CD4-positive, alpha-beta T cell treated with Interleukin-4 for 1 hour (primary cell): Measurements from ENCODE around the gene RPS6KL1.

Experiments
- DNase-seq, 2 donors: peaks; one replicate each; pipeline ENCODE4 v3.0.0-alpha.2; 2020 to 2022

The RPS6KL1 gene

DNA sequence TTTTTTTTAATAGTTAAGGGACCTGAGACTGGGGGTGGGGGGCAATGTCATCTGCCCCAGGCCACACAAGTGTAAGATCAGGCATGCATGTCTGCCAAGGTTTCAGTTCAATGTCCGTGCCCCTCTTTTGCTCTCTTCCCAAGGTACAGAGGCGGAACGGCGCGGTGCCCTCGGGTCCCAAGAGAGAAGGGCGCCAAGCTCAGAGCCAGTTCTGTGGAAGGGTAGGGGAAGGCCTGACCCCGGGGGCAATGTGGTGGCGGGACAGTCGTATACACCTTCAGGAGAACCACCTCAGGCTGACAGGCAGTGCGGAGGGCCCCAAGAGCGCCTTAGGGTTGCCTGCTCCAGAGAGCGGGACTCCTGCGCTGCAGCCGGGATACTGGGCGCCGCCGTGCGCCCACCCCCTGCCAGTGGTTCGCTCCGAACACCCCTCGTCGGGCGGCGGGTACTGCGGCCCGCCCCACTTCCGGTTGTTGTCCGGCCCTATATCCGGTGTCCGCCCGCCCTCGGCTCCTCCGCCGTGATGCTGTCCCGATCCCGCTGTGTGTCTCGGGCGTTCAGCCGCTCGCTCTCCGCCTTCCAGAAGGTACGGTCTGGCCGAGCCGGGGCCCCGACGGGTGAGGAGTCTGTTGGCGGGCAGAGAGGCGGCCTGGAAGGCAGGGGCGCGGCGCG lies 41.5 kb downstream of the RPS6KL1 start, which contains the start of gene DLST:
DLST (plus strand) TSS at position 486 of the 672 bp plus-strand sequence; CDS start at position 524, 38 bp downstream.
- peak; percentile 82 to 88 for DNase-seq

DNA sequence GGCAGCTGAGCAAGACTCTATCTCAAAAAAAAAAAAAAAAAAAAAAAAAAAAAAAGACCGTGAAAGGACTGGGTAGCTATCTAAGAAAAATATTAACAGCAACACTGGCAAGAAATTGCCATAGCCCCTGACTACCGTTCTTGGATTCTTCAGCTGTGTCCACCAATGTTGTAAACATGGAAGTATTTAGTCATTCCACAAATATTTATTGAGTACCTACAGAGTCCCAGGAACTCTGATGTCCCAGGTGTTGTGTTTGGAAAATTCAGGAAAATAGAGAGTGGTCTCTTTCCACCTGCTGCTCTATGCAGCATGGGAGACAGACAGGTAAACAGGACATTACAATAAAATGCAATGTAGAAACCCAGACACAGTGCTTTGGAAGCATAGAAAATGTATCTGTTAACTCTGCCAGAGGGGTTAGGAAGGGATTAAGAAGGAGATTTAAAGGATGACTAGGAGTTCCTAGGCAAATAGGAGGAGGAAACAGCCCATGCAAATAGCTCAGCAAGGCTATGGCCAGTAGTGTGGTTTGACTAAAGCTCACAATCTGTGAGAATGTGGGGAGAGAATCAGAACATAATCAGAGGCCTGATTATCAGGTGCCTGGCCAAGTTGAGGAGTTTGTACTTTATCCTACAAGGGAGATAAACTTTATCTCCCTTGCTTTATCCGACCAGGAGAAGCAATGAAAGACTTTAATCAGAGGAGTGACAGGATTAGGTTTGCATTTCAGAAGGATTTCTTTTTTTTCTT lies 43.5 kb downstream of the RPS6KL1 start:
- DNase-seq, result no peak

DNA sequence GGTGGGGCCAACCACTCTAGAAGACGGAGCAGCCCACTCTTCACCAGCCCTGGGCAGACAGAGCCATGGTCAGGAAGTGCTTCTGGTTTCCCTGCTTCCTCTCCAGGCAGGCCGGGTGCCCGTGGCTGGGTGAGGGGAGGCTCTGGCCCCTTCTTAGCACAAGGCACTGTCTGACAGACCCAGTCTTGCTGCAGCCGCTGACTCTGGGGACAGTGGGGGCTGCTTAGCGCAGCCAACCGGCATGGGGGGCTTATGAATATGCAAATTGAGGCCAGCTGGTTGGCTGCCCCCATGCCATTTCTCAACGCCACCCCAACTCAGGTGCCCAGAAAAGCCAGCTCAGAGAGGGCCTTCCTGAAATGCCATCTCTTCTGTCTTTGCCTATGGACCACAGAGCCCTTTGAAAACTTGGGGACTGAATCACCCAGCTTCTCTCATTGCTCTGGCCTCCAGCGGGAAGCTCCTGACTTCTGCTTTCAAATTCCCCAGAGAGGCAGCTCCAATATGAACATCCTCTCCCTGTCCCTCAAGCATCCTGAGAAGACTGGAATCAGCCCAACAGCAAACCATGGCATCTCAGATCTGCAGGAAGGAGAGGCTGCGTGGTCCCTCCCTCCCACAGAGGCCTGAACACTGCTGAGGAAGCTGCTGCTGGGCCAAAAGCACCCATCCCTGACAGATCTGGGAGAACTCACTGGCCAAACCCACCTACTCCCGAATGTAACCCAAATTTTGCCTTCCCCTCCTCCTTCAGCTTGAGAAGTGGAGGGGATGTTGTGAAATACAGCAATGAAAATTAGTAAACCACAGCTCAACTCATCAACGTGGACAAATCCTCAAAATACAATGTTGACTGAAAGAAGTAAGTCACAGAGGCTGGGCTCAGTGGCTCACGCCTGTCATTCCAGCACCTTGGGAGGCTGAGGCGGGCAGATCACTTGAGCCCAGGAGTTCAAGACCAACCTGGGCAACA lies 46.8 kb downstream of the RPS6KL1 start, which contains the start of gene PROX2:
PROX2 (minus strand) TSS at position 205 of the 973 bp plus-strand sequence. CDS start 12,311 bp downstream, outside the sequence.
- peak; percentile 17 to 18 for DNase-seq

DNA sequence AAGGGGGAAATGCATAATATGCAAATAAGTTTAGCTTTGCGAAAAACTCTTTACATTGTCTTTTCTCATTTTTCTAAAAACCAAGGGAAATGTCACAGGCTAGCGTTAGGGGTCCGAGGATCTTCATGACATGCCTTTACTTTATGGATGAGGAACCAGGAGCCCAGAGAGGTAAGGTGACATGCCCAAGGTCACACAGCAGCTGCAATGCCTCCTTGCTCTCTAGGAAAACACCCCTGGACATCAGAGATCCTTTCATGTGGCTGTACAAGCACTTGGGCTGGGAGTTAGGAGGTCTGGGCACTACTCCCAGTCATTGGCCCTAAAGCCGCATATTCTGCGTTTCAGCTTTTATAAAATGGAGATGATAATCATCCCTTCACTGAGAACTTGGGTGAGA lies 47.9 kb downstream of the RPS6KL1 start:
- no peak for DNase-seq

DNA sequence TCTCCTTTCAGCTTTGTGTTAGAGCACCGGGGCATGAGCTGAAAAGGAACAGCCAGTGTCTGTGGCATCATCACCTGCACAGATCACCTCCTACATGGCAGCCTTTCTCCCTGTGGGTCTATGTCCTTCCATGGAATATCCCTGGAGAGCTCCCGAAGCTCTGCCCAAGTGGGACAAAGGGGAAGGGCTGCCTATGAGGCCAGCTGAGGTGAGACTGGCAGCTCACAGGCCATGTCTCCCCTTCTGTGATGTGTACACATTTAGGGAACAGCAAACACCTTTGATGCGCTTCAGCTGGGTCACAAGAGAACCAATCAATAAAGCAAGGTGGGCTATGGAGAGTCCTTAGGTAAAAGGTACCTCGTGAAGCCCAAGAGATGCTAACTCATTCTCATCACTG lies 51.2 kb downstream of the RPS6KL1 start:
- no peak for DNase-seq

DNA sequence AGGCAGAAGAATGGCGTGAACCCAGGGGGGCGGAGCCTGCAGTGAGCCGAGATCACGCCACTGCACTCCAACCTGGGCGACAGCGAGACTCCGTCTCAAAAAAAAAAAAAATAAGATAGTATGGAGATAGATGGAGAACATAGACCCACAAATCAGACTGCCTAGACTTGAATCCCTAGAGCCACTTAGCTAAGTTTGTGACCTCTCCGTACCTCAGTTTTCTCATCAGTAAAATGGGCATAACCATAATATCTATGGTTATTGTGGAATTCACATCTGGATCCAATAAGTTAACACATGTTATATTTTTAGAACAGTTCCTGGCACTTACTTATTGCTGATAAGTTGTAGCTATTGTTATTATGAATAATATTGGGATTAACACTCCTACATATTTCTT lies 54.3 kb downstream of the RPS6KL1 start:
- no peak for DNase-seq

- peak; percentile 19 to 40 for DNase-seq
These were observed 55.4 kb downstream of the RPS6KL1 start for GRCh38 chr14:74867673-74868072.

GRCh38 chr14:74866708-74867389 lies 56.2 kb downstream of the RPS6KL1 start:
- DNase-seq, result no peak

DNA sequence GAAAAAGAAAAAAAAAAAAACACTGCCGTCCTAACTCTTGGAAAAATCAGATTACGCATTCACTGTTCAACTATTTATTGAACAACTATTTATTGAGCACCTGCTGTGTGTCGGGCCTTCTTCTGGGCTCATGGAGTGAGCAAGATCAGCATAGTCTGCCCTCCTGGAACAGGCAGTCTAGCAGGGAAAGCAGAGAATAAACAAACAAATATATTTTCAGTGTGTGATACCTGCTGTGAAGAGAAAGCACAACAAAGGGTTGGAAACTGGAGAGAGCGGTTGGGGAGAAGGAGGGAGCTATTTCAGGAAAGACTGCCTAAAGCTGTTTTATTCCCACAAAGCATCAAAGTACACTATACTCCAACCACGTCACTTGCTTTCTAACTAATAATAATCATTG lies 57.9 kb downstream of the RPS6KL1 start:
- DNase-seq, result no peak

DNA sequence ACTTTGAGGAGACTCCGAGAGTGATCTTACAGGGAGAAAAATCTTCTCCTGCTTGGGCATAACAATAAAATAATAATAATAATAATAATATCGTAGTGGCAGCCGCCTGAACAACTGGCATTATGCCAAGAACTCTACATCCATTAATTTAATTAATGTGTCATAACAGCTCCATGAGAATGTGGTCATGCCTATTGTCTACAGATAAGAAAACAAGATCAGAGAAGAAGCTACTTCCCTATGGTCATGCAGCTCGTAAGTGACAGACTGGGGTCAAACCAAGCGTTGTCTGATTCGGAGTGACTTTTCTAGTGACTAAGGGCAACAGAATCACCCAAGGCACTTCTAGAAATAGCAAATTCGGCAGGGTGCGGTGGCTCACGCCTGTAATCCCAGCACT lies 58.9 kb downstream of the RPS6KL1 start:
- DNase-seq, result no peak

DNA sequence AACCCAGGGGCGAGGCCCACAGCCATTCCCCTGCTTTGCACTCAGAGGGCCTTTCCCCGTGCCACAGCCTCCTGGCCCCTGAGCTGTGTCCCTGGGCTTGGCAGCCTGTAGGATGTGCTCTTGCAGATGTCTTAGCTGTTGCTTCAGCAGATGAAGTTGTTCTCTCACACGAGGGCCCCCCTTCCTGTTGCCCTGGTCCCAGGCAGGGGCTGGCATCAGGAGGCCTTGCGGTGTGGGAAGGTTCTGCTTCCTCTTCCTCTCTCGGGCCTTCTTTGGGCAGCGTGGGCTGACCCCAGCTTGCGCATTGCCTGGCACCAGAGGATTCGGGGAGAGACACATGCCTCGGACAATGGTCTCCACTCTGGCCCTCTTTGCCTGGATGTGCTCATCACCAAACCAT lies 59.8 kb downstream of the RPS6KL1 start:
- no peak for DNase-seq

- DNase-seq, result no peak
These were observed 61.3 kb downstream of the RPS6KL1 start for GRCh38 chr14:74861734-74862090.

DNA sequence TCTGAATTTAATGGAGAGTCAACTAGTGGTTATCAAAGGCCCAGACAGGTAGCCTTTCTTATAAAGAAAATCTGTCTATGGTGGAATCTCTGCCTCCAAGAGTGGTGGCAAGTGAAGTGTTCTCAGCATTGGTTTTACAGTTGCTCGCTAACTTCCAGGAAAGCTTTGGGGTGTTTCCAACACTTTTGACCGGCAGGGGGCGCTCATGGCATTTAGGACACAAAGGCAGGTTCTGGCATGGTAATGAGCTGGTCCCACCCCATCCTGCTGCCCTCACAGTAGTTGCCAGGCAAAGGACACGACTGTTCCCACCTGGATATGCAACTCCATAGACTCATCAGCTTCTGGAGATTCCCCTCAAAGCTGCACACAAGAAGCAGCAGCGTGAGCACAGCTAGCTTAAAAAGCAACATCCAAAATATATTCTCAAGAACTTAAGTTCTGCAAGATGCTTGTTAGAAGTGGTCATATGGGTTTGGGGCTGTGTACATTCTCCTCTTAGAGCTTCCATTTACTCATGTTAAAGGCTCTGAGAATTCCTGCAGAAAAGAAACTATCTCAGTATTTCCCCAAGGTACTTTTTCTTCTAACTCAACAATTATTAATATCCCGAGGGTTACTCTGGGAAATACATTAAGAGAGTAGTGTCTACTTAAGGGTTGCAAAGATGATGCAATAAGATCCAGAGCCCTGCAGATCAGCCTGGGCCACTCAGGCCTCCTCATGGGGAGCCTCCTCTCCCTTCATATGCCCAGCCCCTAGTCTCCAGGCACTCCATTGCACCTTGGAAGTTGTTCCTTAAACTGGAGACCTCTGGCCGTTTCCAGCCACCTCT lies 61.9 kb downstream of the RPS6KL1 start:
- DNase-seq, result peak; percentile 87 to 88

DNA sequence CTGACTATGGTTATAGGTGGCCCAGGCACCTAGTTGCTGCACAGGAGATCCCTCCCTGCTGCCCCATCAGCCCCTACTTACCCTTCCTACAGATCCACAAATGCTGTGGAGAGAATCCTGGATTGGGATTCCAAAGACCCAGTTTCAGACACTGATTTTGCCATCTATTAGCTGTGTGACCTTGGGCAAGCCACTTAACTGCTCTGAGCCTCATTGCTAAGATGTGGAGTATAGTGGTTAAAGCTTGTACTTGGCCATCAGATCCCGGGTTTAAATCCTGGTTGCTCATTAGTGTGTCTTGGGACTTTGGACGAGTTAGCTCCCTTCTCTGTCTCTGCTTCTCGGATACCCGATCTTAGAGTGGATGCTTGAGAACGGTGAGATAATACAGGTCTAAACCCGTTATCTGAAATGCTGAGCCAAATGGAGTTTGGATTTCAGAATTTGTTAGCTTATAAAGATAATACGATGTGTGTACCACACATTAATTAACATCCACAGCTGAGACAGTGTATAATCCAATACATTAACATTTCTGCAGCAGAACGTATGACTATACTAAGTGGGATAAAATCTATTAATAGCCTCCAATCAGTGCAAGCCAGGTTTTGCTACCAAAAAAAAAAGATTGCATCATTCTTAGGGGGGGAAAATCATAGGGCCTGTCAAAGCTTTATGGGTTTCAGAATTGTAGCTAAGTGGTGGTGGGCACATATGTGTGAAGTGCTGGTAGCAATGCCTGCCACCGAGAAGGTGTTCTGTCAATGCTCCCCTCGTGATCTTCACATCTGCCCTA lies 63.1 kb downstream of the RPS6KL1 start:
- DNase-seq, result no peak

DNA sequence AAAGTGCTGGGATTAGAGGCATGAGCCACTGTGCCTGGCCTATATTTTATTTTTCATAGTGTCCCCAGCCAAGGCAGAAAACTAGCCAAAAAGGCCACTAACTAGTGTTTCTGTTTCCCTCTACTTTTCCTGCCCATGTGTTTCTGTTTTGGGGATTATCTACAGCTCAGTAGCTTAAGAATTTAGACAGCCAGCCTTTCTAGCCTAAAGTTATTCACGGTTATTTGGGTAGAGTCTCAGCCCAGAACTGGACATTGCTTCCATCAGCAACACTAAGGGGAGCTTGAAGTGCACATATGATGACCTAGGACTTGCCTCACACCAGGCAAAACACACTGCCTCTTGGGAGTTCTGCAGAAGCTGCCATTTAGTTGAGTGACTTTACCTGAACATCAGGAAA lies 65.0 kb downstream of the RPS6KL1 start:
- no peak for DNase-seq

DNA sequence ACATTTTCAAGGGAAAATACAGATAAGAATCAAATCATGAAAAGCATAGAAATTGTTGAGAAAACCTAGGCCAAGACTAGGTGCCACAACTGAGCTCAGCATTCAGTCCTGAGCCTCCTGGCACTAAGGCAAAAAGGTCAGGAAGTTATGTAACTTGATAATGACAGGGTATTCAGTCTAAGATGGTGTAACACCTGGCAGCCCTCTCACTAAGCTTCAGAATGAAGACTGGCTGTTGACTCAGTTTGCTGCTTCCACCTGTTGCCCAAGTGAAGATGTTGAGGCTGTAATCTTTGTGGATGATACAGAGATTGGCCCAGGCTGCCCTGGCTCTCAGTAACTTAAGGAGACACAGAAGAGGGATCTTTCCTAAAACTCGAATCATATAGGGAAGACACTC lies 66.7 kb downstream of the RPS6KL1 start:
- no peak for DNase-seq

DNA sequence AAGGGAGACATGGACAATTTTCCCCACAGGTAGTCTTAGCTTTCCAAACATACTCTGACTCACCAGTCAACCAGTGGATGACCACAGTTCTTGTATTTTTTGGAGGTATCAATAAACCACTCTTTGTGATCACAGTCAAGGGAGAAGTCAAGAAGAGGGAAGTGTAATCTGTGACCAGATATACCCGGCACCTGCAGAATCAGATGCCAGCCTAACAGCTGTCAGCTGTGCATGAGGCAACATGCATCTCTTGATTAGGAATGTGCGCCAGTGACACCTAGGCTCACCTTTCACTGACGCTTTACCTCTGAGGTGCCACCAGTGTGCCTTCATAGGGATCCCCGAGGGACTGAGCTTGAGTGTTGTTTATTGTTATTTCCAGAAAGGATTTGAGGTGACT lies 67.1 kb downstream of the RPS6KL1 start:
- no peak for DNase-seq

- DNase-seq, result no peak
These were observed 68.0 kb downstream of the RPS6KL1 start for GRCh38 chr14:74855021-74855420.
